Lower leg skin (tissue), 3 donors: Measurements from ENCODE around the gene KAT6B.
"Not testable (repeated sequence)": the region's sequence is repeated elsewhere in the genome, so short reads cannot be mapped to it uniquely, and the experiment has no call there.

Experiments
- POLR2A ChIP-seq, 2 donors: fragments of 450-650 bp; IDR thresholded peaks; one replicate each; pipeline ENCODE4 v1.6.1; 2016 to 2017; ENCODE audit warnings: antibody characterized with exemption in 2 of 2, mild to moderate bottlenecking in 1 of 2, moderate library complexity in 1 of 2
- TF ChIP-seq, protein P1 (sequence below), 3 donors: fragments of 450-650 bp; IDR thresholded peaks; one replicate each; pipeline ENCODE4 v1.5.1; 2016; ENCODE audit warnings: antibody characterized with exemption in 3 of 3, mild to moderate bottlenecking in 3 of 3, moderate library complexity in 2 of 3

DNA sequence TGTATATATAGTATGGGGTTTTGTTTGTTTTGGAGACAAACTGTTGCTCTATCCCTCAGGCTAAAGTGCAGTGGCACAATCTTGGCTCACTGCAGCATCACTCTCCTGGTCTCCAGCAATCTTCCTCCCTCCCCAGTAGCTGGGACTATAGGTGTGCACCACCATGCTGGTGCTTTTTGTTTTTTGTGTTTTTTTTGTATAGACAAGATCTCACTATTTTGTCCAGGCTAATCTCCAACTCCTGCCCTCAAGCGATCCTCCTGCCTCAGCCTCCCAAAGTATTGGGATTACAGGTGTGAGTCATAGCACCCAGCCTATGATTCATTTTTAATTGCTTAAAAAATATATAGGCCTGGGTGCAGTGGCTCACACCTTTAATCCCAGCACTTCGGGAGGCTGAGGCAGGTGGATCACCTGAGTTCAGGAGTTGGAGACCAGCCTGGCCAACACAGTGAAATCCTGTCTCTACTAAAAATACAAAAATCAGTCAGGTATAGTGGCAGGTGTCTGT lies 229.6 kb downstream of the KAT6B start:
- TF ChIP-seq, protein P1, sequence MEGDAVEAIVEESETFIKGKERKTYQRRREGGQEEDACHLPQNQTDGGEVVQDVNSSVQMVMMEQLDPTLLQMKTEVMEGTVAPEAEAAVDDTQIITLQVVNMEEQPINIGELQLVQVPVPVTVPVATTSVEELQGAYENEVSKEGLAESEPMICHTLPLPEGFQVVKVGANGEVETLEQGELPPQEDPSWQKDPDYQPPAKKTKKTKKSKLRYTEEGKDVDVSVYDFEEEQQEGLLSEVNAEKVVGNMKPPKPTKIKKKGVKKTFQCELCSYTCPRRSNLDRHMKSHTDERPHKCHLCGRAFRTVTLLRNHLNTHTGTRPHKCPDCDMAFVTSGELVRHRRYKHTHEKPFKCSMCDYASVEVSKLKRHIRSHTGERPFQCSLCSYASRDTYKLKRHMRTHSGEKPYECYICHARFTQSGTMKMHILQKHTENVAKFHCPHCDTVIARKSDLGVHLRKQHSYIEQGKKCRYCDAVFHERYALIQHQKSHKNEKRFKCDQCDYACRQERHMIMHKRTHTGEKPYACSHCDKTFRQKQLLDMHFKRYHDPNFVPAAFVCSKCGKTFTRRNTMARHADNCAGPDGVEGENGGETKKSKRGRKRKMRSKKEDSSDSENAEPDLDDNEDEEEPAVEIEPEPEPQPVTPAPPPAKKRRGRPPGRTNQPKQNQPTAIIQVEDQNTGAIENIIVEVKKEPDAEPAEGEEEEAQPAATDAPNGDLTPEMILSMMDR (IDR thresholded peaks at IDR 0.05), result not testable (repeated sequence)
- TF ChIP-seq POLR2A (IDR thresholded peaks at IDR 0.05), result not testable (repeated sequence)
